ENCODE results near the gene IL22RA1.

DNA sequence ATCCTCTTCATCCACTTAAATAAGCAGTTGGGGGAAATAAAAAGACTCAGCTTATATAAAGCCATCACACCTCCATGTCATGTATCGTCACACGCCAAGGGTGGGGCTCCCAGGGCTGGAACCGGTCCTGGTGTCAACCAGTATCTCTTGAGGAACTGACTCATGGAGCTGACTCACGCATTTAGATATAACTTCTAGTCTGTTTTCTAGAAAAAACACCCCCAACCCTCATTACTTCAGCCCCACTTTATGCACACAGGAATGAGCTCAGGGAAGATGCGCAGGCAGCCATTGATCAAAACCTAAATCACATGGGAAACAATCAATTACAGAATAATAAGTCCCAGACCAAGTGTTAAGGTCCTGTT lies 6.9 kb upstream of the IL22RA1 start:
- TF ChIP-seq, protein P1, sequence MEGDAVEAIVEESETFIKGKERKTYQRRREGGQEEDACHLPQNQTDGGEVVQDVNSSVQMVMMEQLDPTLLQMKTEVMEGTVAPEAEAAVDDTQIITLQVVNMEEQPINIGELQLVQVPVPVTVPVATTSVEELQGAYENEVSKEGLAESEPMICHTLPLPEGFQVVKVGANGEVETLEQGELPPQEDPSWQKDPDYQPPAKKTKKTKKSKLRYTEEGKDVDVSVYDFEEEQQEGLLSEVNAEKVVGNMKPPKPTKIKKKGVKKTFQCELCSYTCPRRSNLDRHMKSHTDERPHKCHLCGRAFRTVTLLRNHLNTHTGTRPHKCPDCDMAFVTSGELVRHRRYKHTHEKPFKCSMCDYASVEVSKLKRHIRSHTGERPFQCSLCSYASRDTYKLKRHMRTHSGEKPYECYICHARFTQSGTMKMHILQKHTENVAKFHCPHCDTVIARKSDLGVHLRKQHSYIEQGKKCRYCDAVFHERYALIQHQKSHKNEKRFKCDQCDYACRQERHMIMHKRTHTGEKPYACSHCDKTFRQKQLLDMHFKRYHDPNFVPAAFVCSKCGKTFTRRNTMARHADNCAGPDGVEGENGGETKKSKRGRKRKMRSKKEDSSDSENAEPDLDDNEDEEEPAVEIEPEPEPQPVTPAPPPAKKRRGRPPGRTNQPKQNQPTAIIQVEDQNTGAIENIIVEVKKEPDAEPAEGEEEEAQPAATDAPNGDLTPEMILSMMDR (IDR thresholded peaks at IDR 0.05): no peak
- TF ChIP-seq POLR2A (IDR thresholded peaks at IDR 0.05): no peak

All from lower leg skin (tissue), 3 donors.